Skeletal muscle cell (primary cell): ENCODE measurements around the gene RASGRF2.
"Not testable (repeated sequence)": the region's sequence is repeated elsewhere in the genome, so short reads cannot be mapped to it uniquely, and the experiment has no call there.

ENCODE experiments used
- DNase-seq: peaks from one replicate; pipeline ENCODE4 v3.0.0-alpha.2; 2010; ENCODE audit warnings: low read depth
- H3K4me3 ChIP-seq: 2 replicates; pipeline ENCODE4 v1.5.1; 2011; ENCODE audit warnings: low read depth, mild to moderate bottlenecking, control low read depth, low read length, moderate library complexity

RASGRF2 gene

GRCh38 chr5:81010336-81011169 is 50.4 kb downstream of the RASGRF2 start:
- H3K4me3 ChIP-seq = no peak overlapping the region
- DNase-seq = no peak

GRCh38 chr5:81014348-81014747 is 54.2 kb downstream of the RASGRF2 start:
- H3K4me3 ChIP-seq = no peak overlapping the region
- DNase-seq = no peak

GRCh38 chr5:81016116-81016515 is 56.0 kb downstream of the RASGRF2 start:
- no peak overlapping the region for H3K4me3 ChIP-seq
- DNase-seq = no peak

GRCh38 chr5:81017320-81017719 is 57.2 kb downstream of the RASGRF2 start:
- DNase-seq = no peak
- H3K4me3 ChIP-seq = no peak overlapping the region

- H3K4me3 ChIP-seq, DNase-seq: not testable (repeated sequence)
Observed at GRCh38 chr5:81018608-81019007, 58.4 kb downstream of the RASGRF2 start.

GRCh38 chr5:81019748-81020147 is 59.6 kb downstream of the RASGRF2 start:
- H3K4me3 ChIP-seq = no peak overlapping the region
- DNase-seq = no peak

- no peak for DNase-seq
Observed at GRCh38 chr5:81020478-81021167, 60.5 kb downstream of the RASGRF2 start.

GRCh38 chr5:81021486-81021885 is 61.3 kb downstream of the RASGRF2 start:
- DNase-seq = no peak
- H3K4me3 ChIP-seq = no peak overlapping the region

More at GRCh38 chr5:81020478-81021167, 60.5 kb downstream of the RASGRF2 start:
- no peak overlapping the region for H3K4me3 ChIP-seq

- no peak overlapping the region for H3K4me3 ChIP-seq
- DNase-seq = no peak
Observed at GRCh38 chr5:81021951-81022687, 62.0 kb downstream of the RASGRF2 start.

GRCh38 chr5:81022688-81023084 is 62.5 kb downstream of the RASGRF2 start:
- no peak overlapping the region for H3K4me3 ChIP-seq

GRCh38 chr5:81023261-81023970 is 63.3 kb downstream of the RASGRF2 start:
- no peak for DNase-seq
- no peak overlapping the region for H3K4me3 ChIP-seq

More at GRCh38 chr5:81022688-81023084, 62.5 kb downstream of the RASGRF2 start:
- no peak for DNase-seq

GRCh38 chr5:81027481-81028058 is 67.4 kb downstream of the RASGRF2 start:
- DNase-seq = no peak
- no peak overlapping the region for H3K4me3 ChIP-seq

- not testable (repeated sequence) for DNase-seq, H3K4me3 ChIP-seq
Observed at GRCh38 chr5:81028888-81029287, 68.7 kb downstream of the RASGRF2 start.

- H3K4me3 ChIP-seq = not testable (repeated sequence)
Observed at GRCh38 chr5:81029736-81030135, 69.6 kb downstream of the RASGRF2 start.

GRCh38 chr5:81030236-81031034 is 70.3 kb downstream of the RASGRF2 start:
- DNase-seq, H3K4me3 ChIP-seq: not testable (repeated sequence)

More at GRCh38 chr5:81029736-81030135, 69.6 kb downstream of the RASGRF2 start:
- DNase-seq = not testable (repeated sequence)

GRCh38 chr5:81035522-81035921 is 75.4 kb downstream of the RASGRF2 start:
- H3K4me3 ChIP-seq = no peak overlapping the region

GRCh38 chr5:81038495-81038894 is 78.3 kb downstream of the RASGRF2 start:
- no peak for DNase-seq
- H3K4me3 ChIP-seq = no peak overlapping the region

More at GRCh38 chr5:81035522-81035921, 75.4 kb downstream of the RASGRF2 start:
- DNase-seq = no peak

- DNase-seq = no peak
- H3K4me3 ChIP-seq = no peak overlapping the region
Observed at GRCh38 chr5:81044868-81045267, 84.7 kb downstream of the RASGRF2 start.
